BLaER1 treated with 17β-estradiol and CSF1 and Interleukin-3, amounts not matched to agents 10 nM and 100 nM (cell line): ENCODE results near the gene GRHPR.

Experiments used
- H3K27ac ChIP-seq, 11 experiments: shearing (Covaris generic); formaldehyde crosslinking; 2 replicates each; pipeline ENCODE4 v1.8.1; 2022
- H3K27me3 ChIP-seq, 11 experiments: shearing (Covaris generic); formaldehyde crosslinking; 2 replicates each; pipeline ENCODE4 v1.8.1; 2022
- H3K36me3 ChIP-seq, 11 experiments: shearing (Covaris generic); formaldehyde crosslinking; 2 replicates each; pipeline ENCODE4 v1.8.1; 2022
- H3K4me1 ChIP-seq, 10 experiments: shearing (Covaris generic); formaldehyde crosslinking; 2 replicates each; pipeline ENCODE4 v1.8.1; 2022
- H3K4me2 ChIP-seq, 11 experiments: shearing (Covaris generic); formaldehyde crosslinking; 2 replicates each; pipeline ENCODE4 v1.8.1; 2022
- H3K4me3 ChIP-seq, 10 experiments: shearing (Covaris generic); formaldehyde crosslinking; 2 replicates each; pipeline ENCODE4 v1.8.1; 2022
- H3K9ac ChIP-seq, 11 experiments: shearing (Covaris generic); formaldehyde crosslinking; 2 replicates each; pipeline ENCODE4 v1.8.1; 2022
- H3K9me3 ChIP-seq, 11 experiments: shearing (Covaris generic); formaldehyde crosslinking; replicated peaks in 1 of 11; 2 replicates each; pipeline ENCODE4 v1.8.1; 2022
- H4K20me1 ChIP-seq, 11 experiments: shearing (Covaris generic); formaldehyde crosslinking; 2 replicates each; pipeline ENCODE4 v1.8.1; 2022
- Cebpa-rat ChIP-seq, 11 experiments: shearing (Covaris generic); IDR thresholded peaks; 2 replicates each; pipeline ENCODE4 v1.8.1; 2022

GRHPR gene

GRCh38 chr9:37453827-37454226 is 31.3 kb downstream of the GRHPR start:
- Histone ChIP-seq H4K20me1 (peaks cover 37 to 97% (median 62%) of the 10 kb centered on the region in 11 experiments; a peak in 20 of 22 replicates), H3K27me3 (no peaks in the 10 kb centered on the region), H3K4me1 (peaks cover 0 to 5% (median 0%) of the 10 kb centered on the region in 10 experiments; a peak in 4 of 20 replicates), H3K36me3 (peaks cover 41 to 69% (median 52%) of the 10 kb centered on the region in 11 experiments), H3K27ac (no peak overlapping the region), H3K9ac (no peak overlapping the region), H3K9me3 (peaks cover 9 to 20% (median 14%) of the 10 kb centered on the region in 11 experiments; a peak in 19 of 22 replicates), H3K4me3 (no peak overlapping the region), H3K4me2 (no peak overlapping the region)
- TF ChIP-seq Cebpa-rat (IDR thresholded peaks at IDR 0.05) = no peak

GRCh38 chr9:37454238-37454637 is 31.7 kb downstream of the GRHPR start:
- TF ChIP-seq Cebpa-rat (IDR thresholded peaks at IDR 0.05) = no peak
- no peak overlapping the region for H3K4me2 ChIP-seq
- H3K9ac ChIP-seq = no peak overlapping the region
- no peaks in the 10 kb centered on the region for H3K27me3 ChIP-seq
- H3K9me3 ChIP-seq = peaks cover 9 to 20% (median 14%) of the 10 kb centered on the region in 11 experiments; a peak in 19 of 22 replicates
- peaks cover 36 to 65% (median 48%) of the 10 kb centered on the region in 11 experiments for H3K36me3 ChIP-seq
- H4K20me1 ChIP-seq = peaks cover 37 to 97% (median 62%) of the 10 kb centered on the region in 11 experiments; a peak in 20 of 22 replicates
- H3K4me1 ChIP-seq = peaks cover 0 to 5% (median 0%) of the 10 kb centered on the region in 10 experiments; a peak in 4 of 20 replicates
- no peak overlapping the region for H3K4me3 ChIP-seq
- H3K27ac ChIP-seq = no peak overlapping the region

- Histone ChIP-seq H3K4me3 (no peak overlapping the region), H3K27me3 (no peaks in the 10 kb centered on the region), H3K9me3 (peaks cover 9 to 17% (median 14%) of the 10 kb centered on the region in 11 experiments; a peak in 19 of 22 replicates), H3K27ac (no peak overlapping the region), H3K9ac (no peak overlapping the region), H4K20me1 (peaks cover 37 to 92% (median 63%) of the 10 kb centered on the region in 11 experiments; a peak in 20 of 22 replicates), H3K36me3 (peaks cover 22 to 52% (median 37%) of the 10 kb centered on the region in 11 experiments; a peak in 20 of 22 replicates), H3K4me2 (no peak overlapping the region), H3K4me1 (peaks cover 0 to 5% (median 0%) of the 10 kb centered on the region in 10 experiments; a peak in 4 of 20 replicates)
- no peak for TF ChIP-seq Cebpa-rat (IDR thresholded peaks at IDR 0.05)
Observed at GRCh38 chr9:37455884-37456647, 33.6 kb downstream of the GRHPR start.

GRCh38 chr9:37456817-37457216 is 34.3 kb downstream of the GRHPR start:
- H3K9ac ChIP-seq = no peak overlapping the region
- TF ChIP-seq Cebpa-rat (IDR thresholded peaks at IDR 0.05) = no peak
- peaks cover 35 to 92% (median 57%) of the 10 kb centered on the region in 11 experiments; a peak in 20 of 22 replicates for H4K20me1 ChIP-seq
- H3K4me2 ChIP-seq = no peak overlapping the region
- H3K27ac ChIP-seq = no peak overlapping the region
- peaks cover 19 to 48% (median 32%) of the 10 kb centered on the region in 11 experiments; a peak in 20 of 22 replicates for H3K36me3 ChIP-seq
- peaks cover 0 to 5% (median 1%) of the 10 kb centered on the region in 10 experiments; a peak in 10 of 20 replicates for H3K4me1 ChIP-seq
- H3K27me3 ChIP-seq = no peaks in the 10 kb centered on the region
- peaks cover 9 to 17% (median 14%) of the 10 kb centered on the region in 11 experiments; a peak in 19 of 22 replicates for H3K9me3 ChIP-seq
- H3K4me3 ChIP-seq = no peak overlapping the region

GRCh38 chr9:37464006-37464405 is 41.5 kb downstream of the GRHPR start:
- Histone ChIP-seq H3K27me3 (peaks cover 0 to 6% (median 0%) of the 10 kb centered on the region in 11 experiments; a peak in 1 of 22 replicates), H3K4me2 (peak overlapping the region; percentile 82 to 99 (median 91)), H3K9ac (peak overlapping the region; percentile 88 to 97 (median 94)), H3K36me3 (peaks cover 0 to 15% (median 4%) of the 10 kb centered on the region in 11 experiments; a peak in 6 of 22 replicates), H3K9me3 (no peaks in the 10 kb centered on the region), H3K4me3 (peak overlapping the region; percentile 80 to 97 (median 87)), H3K4me1 (peaks cover 25 to 39% (median 31%) of the 10 kb centered on the region in 10 experiments), H3K27ac (peak overlapping the region; percentile 86 to 98 (median 92); a peak in 21 of 22 replicates), H4K20me1 (peaks cover 0 to 50% (median 11%) of the 10 kb centered on the region in 11 experiments; a peak in 13 of 22 replicates)
- no peak for TF ChIP-seq Cebpa-rat (IDR thresholded peaks at IDR 0.05)

GRCh38 chr9:37464426-37465248 is 42.1 kb downstream of the GRHPR start:
- Histone ChIP-seq H3K9ac (peak overlapping the region; percentile 88 to 97 (median 94)), H3K27ac (peak overlapping the region; percentile 86 to 98 (median 92)), H3K9me3 (no peaks in the 10 kb centered on the region), H4K20me1 (peaks cover 0 to 47% (median 11%) of the 10 kb centered on the region in 11 experiments; a peak in 13 of 22 replicates), H3K4me3 (peak overlapping the region; percentile 80 to 97 (median 87)), H3K4me2 (peak overlapping the region; percentile 82 to 99 (median 91)), H3K36me3 (peaks cover 0 to 15% (median 4%) of the 10 kb centered on the region in 11 experiments; a peak in 6 of 22 replicates), H3K4me1 (peaks cover 25 to 39% (median 31%) of the 10 kb centered on the region in 10 experiments), H3K27me3 (peaks cover 0 to 6% (median 0%) of the 10 kb centered on the region in 11 experiments; a peak in 1 of 22 replicates)
- no peak for TF ChIP-seq Cebpa-rat (IDR thresholded peaks at IDR 0.05)

- peak within 1 kb of the TSS; percentile 80 to 97 (median 87) for H3K4me3 ChIP-seq
- peaks cover 0 to 11% (median 4%) of the 10 kb centered on the region in 11 experiments; a peak in 6 of 22 replicates for H3K36me3 ChIP-seq
- no peaks in the 10 kb centered on the region for H3K9me3 ChIP-seq
- peak within 1 kb of the TSS; percentile 88 to 97 (median 94) for H3K9ac ChIP-seq
- peak within 1 kb of the TSS; percentile 86 to 98 (median 92) for H3K27ac ChIP-seq
- peak within 1 kb of the TSS; percentile 86 to 99 (median 94) for H3K4me2 ChIP-seq
- no peak for TF ChIP-seq Cebpa-rat (IDR thresholded peaks at IDR 0.05)
- H4K20me1 ChIP-seq = peaks cover 0 to 42% (median 11%) of the 10 kb centered on the region in 11 experiments; a peak in 13 of 22 replicates
- H3K27me3 ChIP-seq = peaks cover 0 to 6% (median 0%) of the 10 kb centered on the region in 11 experiments; a peak in 1 of 22 replicates
- H3K4me1 ChIP-seq = peaks cover 25 to 39% (median 31%) of the 10 kb centered on the region in 10 experiments
Observed at GRCh38 chr9:37465249-37466036, 42.9 kb downstream of the GRHPR start, which contains the start of gene ZBTB5. ZBTB5 (minus strand) TSS chr9:37465450; CDS start chr9:37442551, 22,899 bp downstream.
